Breast epithelium (tissue), 4 donors: ENCODE measurements around the gene NXNL1. TPM values are rescaled to one million over a fixed set of nuclear protein-coding genes. Genes with fewer than 3 reads are reported as not detected.
A peak's percentile ranks its signal among the peaks of the same experiment; 100 is the strongest.
"Not testable (repeated sequence)": the region's sequence is repeated elsewhere in the genome, so short reads cannot be mapped to it uniquely, and the experiment has no call there.

Experiments
- DNase-seq, 2 donors: peaks; one replicate each; pipeline ENCODE4 v3.0.0-alpha.2; 2019; ENCODE audit warnings: low spot score in 2 of 2
- H3K27ac ChIP-seq, 2 donors: fragments of 200-600 bp; sonication (generic) in 1 of 2; one replicate each; pipeline ENCODE4 v1.5.1; 2016 to 2019; ENCODE audit warnings: mild to moderate bottlenecking in 1 of 2
- H3K27me3 ChIP-seq, 2 donors: fragments of 200-600 bp; sonication (generic) in 1 of 2; one replicate each; pipeline versions ENCODE4 v1.5.1 to v1.6.0; 2017 to 2019; ENCODE audit warnings: control low read depth in 1 of 2, mild to moderate bottlenecking in 1 of 2
- H3K36me3 ChIP-seq: fragments of 200-600 bp; one replicate; pipeline ENCODE4 v1.5.1; 2019
- H3K4me1 ChIP-seq, 2 donors: fragments of 200-600 bp; sonication (generic); one replicate each; pipeline ENCODE4 v1.5.1; 2016 to 2019; ENCODE audit warnings: control low read depth in 1 of 2
- H3K4me3 ChIP-seq, 3 donors: fragments of 200-600 bp; sonication (generic); 1 replicate in 2 of 3; 2 replicates in 1 of 3; pipeline ENCODE4 v1.5.1; 2016 to 2019; ENCODE audit warnings: mild to moderate bottlenecking in 3 of 3, moderate library complexity in 2 of 3
- H3K9me3 ChIP-seq, 2 donors: fragments of 200-600 bp; sonication (generic) in 1 of 2; one replicate each; pipeline ENCODE4 v1.5.1; 2016 to 2019; ENCODE audit warnings: control low read depth in 1 of 2
- POLR2A ChIP-seq: fragments of 450-650 bp; IDR thresholded peaks from one replicate; pipeline ENCODE4 v1.6.1; 2016; ENCODE audit warnings: antibody characterized with exemption, mild to moderate bottlenecking, moderate library complexity
- POLR2AphosphoS5 ChIP-seq, 3 donors: sonication (generic); formaldehyde crosslinking; IDR thresholded peaks; one replicate each; pipeline ENCODE4 v1.6.1; 2017; ENCODE audit warnings: antibody characterized with exemption in 3 of 3
- intact Hi-C: fragments of 100-400 bp; cut with DNase I; formaldehyde crosslinking; loops from one replicate; pipeline ENCODE4 v1.15.1; 2023; ENCODE audit warnings: low total_unique reads
- total RNA-seq, 3 donors: library from RNA; depleted of rRNA; stranded (reverse); fragments of >200 nt; gene quantifications; one replicate each; pipeline ENCODE4 v1.1.0, GENCODE V29; 2016
- TF ChIP-seq, protein P1 (sequence below), 3 donors: fragments of 450-650 bp; IDR thresholded peaks; one replicate each; pipeline ENCODE4 v1.5.1; 2016 to 2017; ENCODE audit warnings: antibody characterized with exemption in 3 of 3, mild to moderate bottlenecking in 3 of 3, moderate library complexity in 3 of 3

NXNL1 gene
- total RNA-seq, 3 donors from 2014 or later = 0.64 TPM; not detected in 2

DNA sequence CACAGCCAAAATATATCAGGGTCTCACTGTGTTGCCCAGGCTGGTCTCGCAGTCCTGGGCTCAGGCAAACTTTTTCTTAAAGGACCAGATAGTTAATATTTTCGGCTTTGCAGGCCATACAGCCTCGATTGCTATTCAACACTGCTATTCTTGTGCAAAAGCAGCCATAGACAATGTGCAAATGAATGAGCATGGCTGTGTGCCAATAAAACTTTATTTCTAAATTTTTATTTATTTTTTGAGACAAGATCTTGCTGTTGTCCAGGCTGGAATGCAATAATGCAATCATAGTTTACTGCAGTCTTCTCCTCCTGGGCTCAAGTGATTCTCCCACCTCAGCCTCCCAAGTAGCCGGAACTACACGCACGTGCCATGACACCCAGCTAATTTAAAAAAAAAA, 42.5 kb upstream of the NXNL1 start:
- intact Hi-C loops = no loop called here
- Histone ChIP-seq H3K27me3 (no peaks in the 10 kb centered on the region), H3K9me3 (no peaks in the 10 kb centered on the region), H3K36me3 (no peaks in the 10 kb centered on the region), H3K4me1 (no peaks in the 10 kb centered on the region), H3K4me3 (no peak overlapping the region), H3K27ac (no peak overlapping the region)
- TF ChIP-seq, protein P1, sequence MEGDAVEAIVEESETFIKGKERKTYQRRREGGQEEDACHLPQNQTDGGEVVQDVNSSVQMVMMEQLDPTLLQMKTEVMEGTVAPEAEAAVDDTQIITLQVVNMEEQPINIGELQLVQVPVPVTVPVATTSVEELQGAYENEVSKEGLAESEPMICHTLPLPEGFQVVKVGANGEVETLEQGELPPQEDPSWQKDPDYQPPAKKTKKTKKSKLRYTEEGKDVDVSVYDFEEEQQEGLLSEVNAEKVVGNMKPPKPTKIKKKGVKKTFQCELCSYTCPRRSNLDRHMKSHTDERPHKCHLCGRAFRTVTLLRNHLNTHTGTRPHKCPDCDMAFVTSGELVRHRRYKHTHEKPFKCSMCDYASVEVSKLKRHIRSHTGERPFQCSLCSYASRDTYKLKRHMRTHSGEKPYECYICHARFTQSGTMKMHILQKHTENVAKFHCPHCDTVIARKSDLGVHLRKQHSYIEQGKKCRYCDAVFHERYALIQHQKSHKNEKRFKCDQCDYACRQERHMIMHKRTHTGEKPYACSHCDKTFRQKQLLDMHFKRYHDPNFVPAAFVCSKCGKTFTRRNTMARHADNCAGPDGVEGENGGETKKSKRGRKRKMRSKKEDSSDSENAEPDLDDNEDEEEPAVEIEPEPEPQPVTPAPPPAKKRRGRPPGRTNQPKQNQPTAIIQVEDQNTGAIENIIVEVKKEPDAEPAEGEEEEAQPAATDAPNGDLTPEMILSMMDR (IDR thresholded peaks at IDR 0.05) = no peak
- TF ChIP-seq POLR2A (no peak), POLR2AphosphoS5 (IDR thresholded peaks at IDR 0.05) (no peak)
- DNase-seq = no peak

DNA sequence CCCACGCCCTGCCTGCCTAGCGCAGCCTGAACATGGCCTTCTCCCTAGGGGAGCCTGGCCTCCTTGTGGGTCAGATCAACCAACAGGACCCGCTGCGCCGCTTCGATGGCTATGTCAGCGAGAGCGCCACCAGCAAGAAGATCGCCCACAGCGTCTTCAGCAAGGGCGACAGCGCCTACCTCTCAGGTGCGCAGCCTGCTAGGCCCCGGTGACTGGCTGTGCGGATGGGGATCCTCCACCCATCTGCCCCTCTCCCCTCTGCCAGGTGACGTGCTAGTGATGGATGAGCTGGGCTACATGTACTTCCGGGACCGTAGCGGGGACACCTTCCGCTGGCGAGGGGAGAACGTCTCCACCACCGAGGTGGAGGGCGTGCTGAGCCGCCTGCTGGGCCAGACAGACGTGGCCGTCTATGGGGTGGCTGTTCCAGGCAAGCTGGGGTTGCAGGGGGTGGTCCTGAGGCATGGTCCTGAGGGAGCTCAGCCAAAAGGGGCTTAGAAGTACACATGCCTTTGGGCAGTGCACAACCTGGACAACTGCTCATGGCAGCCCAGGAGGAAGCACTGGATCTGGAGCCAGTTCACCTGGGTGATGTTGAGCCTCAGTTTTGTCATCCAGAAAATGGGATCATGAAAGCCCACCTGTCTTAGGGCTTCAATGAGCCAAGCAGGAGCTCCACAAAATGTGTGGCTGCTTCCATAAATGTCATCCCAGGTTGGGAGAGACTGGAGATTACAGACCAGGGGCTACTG, 39.9 kb upstream of the NXNL1 start:
- H3K4me1 ChIP-seq = no peaks in the 10 kb centered on the region

DNA sequence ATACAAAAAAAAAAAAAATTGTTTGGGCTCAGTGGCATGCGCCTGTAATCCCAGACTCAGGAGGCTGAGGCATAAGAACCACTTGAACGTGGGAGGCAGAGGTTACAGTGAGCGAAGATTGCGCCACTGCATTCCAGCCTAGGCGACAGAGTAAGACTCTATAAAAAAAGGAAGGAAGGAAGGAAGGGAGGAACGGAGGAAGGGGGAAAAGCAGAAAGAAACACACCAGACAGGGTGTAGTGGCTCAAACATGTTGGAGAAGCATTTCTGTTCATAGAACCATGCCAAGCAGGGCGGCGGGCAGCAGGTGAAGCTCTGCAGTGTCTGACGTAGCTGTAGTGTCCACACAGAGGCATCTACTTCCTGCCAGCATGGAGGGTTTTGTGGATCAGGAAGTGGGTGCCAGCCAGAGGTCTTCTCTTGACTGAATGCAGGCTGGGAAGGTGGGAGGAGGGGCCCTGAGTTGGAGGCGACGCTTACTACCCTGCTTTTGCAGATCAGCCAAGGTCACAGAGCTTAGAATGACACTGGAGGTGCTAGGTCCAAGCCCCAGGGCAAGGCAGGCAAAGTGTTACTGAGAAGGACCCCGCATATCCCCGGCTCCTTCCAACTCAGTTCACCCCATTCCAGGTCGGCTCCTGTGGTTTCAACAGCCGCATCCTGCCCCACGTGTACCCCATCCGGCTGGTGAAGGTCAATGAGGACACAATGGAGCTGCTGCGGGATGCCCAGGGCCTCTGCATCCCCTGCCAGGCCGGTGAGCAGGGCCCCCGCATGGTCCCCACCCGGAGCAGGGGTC, 39.1 kb upstream of the NXNL1 start:
- Histone ChIP-seq H3K9me3 (no peaks in the 10 kb centered on the region), H3K27ac (peak overlapping the region; percentile 85 to 90), H3K36me3 (no peaks in the 10 kb centered on the region), H3K4me3 (peak overlapping the region in 1 of 3 donors; percentile 9), H3K27me3 (no peaks in the 10 kb centered on the region), H3K4me1 (no peaks in the 10 kb centered on the region)
- intact Hi-C loops = no loop called here
- TF ChIP-seq POLR2AphosphoS5 (IDR thresholded peaks at IDR 0.05) (peak in 2 of 3 donors; percentile 12 to 54), POLR2A (no peak)
- TF ChIP-seq, protein P1 (IDR thresholded peaks at IDR 0.05) = no peak
- DNase-seq = peak in 1 of 2 donors; percentile 68

More for the DNA sequence above, 39.9 kb upstream of the NXNL1 start:
- Histone ChIP-seq H3K27me3 (no peaks in the 10 kb centered on the region), H3K36me3 (no peaks in the 10 kb centered on the region), H3K27ac (peak overlapping the region; percentile 85 to 90), H3K4me3 (no peak overlapping the region), H3K9me3 (no peaks in the 10 kb centered on the region)
- intact Hi-C loops = no loop called here
- no peak for DNase-seq
- no peak for TF ChIP-seq POLR2A
- TF ChIP-seq POLR2AphosphoS5 (IDR thresholded peaks at IDR 0.05) = no peak
- TF ChIP-seq, protein P1 (IDR thresholded peaks at IDR 0.05) = no peak

DNA sequence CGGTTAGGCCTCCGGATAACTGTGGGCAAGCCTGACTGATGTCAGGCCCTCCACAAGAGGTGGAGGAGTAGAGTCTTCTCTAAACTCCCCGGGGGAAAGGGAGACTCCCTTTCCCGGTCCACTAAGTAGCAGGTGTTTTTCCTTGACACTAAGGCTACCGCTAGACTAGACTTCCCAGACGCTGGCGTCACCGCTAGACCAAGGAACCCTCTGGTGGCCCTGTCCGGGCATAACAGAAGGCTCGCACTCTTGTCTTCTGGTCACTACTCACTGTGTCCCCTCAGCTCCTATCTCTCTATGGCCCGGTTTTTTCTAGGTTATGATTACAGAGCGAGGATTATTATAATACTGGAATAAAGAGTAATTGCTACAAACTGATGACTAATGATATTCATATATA, 38.3 kb upstream of the NXNL1 start:
- H3K27me3 ChIP-seq, H3K9me3 ChIP-seq, DNase-seq, H3K4me1 ChIP-seq, intact Hi-C loops, H3K4me3 ChIP-seq, H3K36me3 ChIP-seq: not testable (repeated sequence)
- H3K27ac ChIP-seq = peak overlapping the region; percentile 85 to 90

DNA sequence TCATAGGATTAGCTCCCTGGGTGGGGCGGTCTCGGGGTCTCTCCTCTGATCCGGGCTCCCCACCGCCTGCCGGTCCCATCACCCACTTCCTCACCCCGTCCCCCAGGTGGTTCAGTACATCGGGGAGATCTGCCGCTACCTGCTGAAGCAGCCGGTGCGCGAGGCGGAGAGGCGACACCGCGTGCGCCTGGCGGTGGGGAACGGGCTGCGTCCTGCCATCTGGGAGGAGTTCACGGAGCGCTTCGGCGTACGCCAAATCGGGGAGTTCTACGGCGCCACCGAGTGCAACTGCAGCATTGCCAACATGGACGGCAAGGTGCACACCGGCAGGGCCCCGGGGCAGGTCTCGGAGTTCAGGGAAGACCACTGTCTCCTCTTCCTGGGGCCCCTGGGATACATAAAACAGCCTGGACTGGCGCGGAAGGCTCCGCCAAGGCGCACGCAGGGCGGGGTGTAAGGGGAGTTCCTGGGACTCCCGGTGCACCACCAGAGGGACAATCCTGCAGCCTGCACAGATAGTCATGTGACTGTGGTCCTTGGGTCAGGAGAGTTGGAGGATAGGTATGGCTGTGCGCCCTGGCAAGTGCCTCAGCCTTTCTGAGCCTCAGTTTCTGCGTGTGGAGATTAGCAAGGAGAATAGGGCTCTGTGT, 36.5 kb upstream of the NXNL1 start:
- intact Hi-C loops = no loop called here
- H3K27ac ChIP-seq = no peak overlapping the region
- H3K9me3 ChIP-seq = no peaks in the 10 kb centered on the region
- H3K4me1 ChIP-seq = no peaks in the 10 kb centered on the region
- TF ChIP-seq POLR2A (no peak), POLR2AphosphoS5 (IDR thresholded peaks at IDR 0.05) (no peak)
- TF ChIP-seq, protein P1 (IDR thresholded peaks at IDR 0.05) = no peak
- DNase-seq = no peak
- H3K4me3 ChIP-seq = no peak overlapping the region
- H3K36me3 ChIP-seq = no peaks in the 10 kb centered on the region
- no peaks in the 10 kb centered on the region for H3K27me3 ChIP-seq
